HG03442 (cell line): ENCODE results near the gene PHLDA3.
"Not testable (repeated sequence)": the region's sequence is repeated elsewhere in the genome, so short reads cannot be mapped to it uniquely, and the experiment has no call there.

ENCODE experiments used
- ATAC-seq: cut with Tn5 transposase; IDR thresholded peaks from one replicate; pipeline ENCODE4 v1.9.1; 2021; ENCODE audit warnings: mild to moderate bottlenecking, moderate library complexity; ENCODE audit not compliant: unreplicated experiment

Gene PHLDA3

GRCh38 chr1:201504179-201504631, 35.2 kb upstream of the PHLDA3 start:
- ATAC-seq: no peak

GRCh38 chr1:201503397-201504176, 34.6 kb upstream of the PHLDA3 start:
- no peak for ATAC-seq

GRCh38 chr1:201502511-201502857, 33.5 kb upstream of the PHLDA3 start:
- ATAC-seq: no peak

DNA sequence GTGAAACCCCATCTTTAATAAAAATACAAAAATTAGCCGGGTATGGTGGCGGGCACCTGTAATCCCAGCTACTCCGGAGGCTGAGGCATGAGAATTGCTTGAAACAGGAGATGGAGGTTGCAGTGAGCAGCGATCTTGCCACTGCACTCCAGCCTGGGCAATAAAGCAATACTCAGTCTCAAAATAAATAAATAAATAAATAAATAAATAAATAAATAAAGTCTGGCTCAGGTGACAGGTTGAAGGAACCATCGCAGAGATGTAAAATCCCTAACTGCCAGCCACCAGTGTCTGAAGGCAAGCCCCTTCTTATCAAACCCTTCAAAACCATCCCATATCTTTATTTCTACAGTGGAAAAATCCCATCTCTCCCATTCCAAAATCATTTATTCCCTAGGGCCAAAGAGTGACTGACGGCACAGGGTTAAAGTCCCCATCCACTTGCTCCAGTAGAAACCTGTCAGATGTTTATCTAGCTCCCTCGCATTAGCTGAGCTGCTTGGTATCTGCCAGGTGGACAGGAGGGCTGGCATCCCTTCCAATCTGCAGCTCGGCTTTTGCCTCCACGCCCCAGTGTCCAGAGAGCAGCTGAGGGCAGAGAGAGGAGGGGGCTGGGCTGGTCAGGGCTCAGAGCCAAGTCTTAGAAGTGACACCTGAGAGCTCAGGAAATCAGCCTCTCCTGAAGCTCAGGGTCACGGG, 33.0 kb upstream of the PHLDA3 start:
- no peak for ATAC-seq

GRCh38 chr1:201501144-201501543, 32.2 kb upstream of the PHLDA3 start:
- ATAC-seq: no peak

- no peak for ATAC-seq
These were observed 31.7 kb upstream of the PHLDA3 start for GRCh38 chr1:201500670-201501120.

- no peak for ATAC-seq
These were observed 31.0 kb upstream of the PHLDA3 start for GRCh38 chr1:201499795-201500669.

DNA sequence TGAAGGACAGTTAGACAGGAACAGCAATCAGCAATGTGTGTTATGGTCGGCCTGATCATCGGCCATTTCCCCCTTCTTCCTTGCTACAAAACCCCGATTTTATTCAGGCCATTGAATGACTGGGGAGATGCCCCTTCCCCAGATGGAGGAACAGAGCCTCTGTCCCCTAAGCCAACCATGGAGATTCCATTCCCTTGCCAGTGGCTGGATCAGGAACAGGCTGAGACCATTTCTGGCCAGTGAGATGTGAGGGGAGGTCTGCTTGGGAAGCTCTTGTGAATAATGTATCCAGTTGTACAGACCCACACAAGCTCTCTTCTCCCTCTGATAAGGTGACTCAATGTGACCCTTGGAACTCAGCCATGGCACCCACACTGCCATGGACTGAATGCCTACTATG, 30.2 kb upstream of the PHLDA3 start:
- no peak for ATAC-seq

GRCh38 chr1:201498621-201499020, 29.6 kb upstream of the PHLDA3 start:
- no peak for ATAC-seq

DNA sequence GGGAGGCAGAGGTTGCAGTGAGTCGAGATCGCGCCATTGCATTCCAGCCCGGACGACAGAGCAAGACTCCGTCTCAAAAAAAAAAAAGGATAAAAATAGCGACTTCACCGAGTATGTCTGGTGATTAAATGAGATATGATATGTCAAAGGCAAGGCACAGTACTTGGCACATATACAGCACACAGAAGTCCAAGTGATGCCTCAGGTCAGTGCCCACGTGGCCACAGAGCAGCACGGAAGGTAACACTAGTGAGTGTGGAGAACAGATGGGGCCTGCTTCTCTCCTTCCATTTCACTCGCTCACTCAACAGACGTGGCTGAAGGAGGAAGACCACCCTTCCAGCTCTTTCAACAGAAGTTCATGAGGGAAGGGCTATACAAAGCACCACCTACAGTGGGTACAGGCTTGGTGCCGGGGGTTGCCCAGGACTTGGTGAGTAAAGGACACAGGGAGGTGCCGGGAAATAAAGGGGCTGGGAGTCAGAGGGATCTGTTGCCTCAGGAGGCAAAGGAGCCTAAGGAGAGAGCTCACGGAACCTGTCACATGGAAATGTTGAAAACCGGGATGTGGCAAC, 29.0 kb upstream of the PHLDA3 start:
- ATAC-seq: no peak

DNA sequence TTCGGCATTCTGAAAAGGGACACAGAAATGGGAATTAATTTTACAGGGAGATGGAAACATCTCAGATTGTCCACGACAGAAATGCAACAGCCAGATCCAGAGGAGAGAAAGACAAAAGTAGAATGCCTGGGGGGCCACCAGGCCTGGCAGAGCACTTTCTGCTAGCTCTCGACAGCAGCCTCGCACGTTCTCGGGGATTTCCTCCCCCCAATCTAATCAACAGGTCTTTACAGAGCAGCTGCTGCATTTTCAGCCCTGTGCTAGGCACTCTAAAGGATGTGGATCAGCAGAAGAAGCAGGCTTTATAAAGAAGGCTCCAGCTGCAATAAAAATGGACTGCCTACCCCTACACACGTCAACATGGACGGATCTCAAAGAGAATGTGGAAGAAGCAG, 27.3 kb upstream of the PHLDA3 start:
- no peak for ATAC-seq

- ATAC-seq: no peak
These were observed 26.7 kb upstream of the PHLDA3 start for GRCh38 chr1:201495551-201496295.

DNA sequence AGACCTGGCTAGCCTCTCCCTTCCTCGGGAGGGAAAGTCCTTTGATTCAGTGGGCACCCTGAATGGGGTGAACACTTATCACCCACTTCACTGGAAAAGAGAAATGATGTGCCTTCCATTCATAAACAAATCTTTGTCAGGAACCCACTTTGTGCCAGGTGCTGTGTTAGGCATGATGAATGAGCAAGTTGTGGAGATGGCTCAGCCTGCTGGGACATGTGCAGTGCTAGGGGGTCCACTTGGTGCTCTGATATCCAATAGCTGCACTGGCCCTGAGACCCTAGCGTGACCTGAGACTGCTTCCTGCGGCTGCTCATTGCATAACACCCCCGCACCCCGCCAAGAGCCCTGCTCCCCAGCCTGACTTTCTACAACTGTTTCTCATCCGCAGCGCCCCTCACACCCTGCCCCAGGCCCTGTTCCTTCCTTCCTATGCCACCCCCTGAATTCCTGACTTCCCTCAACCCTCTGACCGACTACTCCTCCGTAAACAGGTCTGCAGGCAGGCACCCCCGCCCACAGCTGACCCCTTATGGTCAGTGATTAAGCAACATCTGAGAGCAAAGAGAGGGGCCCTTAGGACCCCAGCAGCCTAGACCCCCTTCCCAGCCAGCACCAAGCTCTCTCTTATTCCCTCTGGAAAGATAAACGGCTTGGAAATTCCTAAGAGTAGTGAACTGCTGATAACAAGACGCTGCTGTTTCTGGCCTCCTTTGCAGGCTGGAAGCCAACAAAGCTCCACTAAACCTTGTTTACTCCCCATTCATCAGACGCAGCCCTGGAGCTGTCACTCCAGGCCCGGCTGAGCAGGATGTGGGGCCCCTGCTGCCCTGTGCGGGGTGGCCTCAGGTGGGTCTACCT, 25.0 kb upstream of the PHLDA3 start:
- no peak for ATAC-seq

DNA sequence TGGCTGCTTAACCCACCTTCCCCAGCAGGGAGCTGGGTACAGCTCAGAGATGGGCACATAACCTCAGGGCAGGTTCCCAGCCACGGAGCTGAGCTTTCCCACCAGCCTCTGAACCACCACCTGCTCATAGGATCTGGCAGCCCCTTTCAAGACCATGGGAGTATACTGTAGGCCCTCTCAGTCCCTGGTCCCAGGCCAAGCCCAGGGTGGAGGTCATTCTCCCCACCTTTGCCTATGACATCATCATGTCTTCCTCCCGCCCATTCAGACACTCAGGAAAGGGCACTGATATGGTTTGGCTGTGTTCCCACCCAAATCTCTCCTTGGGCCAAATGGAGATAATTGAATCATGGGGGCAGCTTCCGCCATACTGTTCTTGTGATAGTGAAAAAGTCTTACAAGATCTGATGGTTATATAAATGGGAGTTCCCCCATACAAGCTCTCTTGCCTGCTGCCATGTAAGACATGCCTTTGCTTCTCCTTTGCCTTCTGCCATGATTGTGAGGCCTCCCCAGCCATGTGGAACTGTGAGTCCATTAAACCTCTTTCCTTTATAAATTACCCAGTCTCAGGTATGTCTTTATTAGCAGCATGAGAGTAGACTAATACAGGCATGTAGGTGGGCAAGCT, 24.2 kb upstream of the PHLDA3 start:
- not testable (repeated sequence) for ATAC-seq

- no peak for ATAC-seq
These were observed 23.0 kb upstream of the PHLDA3 start for GRCh38 chr1:201491896-201492511.

GRCh38 chr1:201490708-201491131, 21.7 kb upstream of the PHLDA3 start:
- no peak for ATAC-seq

GRCh38 chr1:201489643-201490261, 20.8 kb upstream of the PHLDA3 start:
- ATAC-seq: no peak
